GM12878 (cell line): ENCODE results near the gene FOXJ3. TPM values are rescaled to one million over a fixed set of nuclear protein-coding genes. Genes with fewer than 3 reads are reported as not detected.

ENCODE experiments used
- ATAC-seq: fragments of 200-7000 bp; cut with Tn5 transposase; 3 replicates; pipeline ENCODE4 v1.9.1; 2020; ENCODE audit warnings: mild to moderate bottlenecking, moderate library complexity
- BruUV-seq: library from RNA; stranded (reverse); fragments of 400-500 nt; replicated peaks from 2 replicates; lab custom pipeline; 2021; lab: Mats Ljungman, UMichigan
- CTCF ChIA-PET: fragments of 300-600 bp; sonication (Branson Sonifier 250); formaldehyde crosslinking; extraction: SDS; loops from one replicate; lab custom pipeline; 2021; ENCODE audit warnings: inconsistent platforms; lab: Yijun Ruan, JAX
- POLR2A ChIA-PET: fragments of 350-600 bp; formaldehyde crosslinking; extraction: SDS; loops from one replicate; lab custom pipeline; 2021; ENCODE audit warnings: inconsistent platforms; lab: Charles Lee
- RAD21 ChIA-PET: fragments of 300-600 bp; sonication (Branson Sonifier 250); formaldehyde crosslinking; loops from one replicate; lab custom pipeline; 2023; ENCODE audit warnings: antibody characterized with exemption; ENCODE audit not compliant: unreplicated experiment; lab: Charles Lee
- SMC1A ChIA-PET: fragments of 300-600 bp; sonication (Branson Sonifier 250); formaldehyde crosslinking; loops from one replicate; lab custom pipeline; 2023; ENCODE audit not compliant: unreplicated experiment, uncharacterized antibody; lab: Charles Lee
- DNase-seq: peaks from one replicate; pipeline ENCODE4 v3.0.0-alpha.2; 2011; ENCODE audit warnings: low read depth, low spot score
- FAIRE-seq: peaks from 3 replicates; lab custom pipeline; 2011; peaks lifted over from hg19 to GRCh38; lab: Jason Lieb, UNC
- H2AFZ ChIP-seq: 2 replicates; pipeline ENCODE4 v1.6.0; 2011; ENCODE audit warnings: low read depth, low read length, control low read depth; ENCODE audit not compliant: control insufficient read depth
- H3K27ac ChIP-seq: 2 replicates; pipeline ENCODE4 v1.5.1; 2011; ENCODE audit warnings: control low read depth; ENCODE audit not compliant: control insufficient read depth, insufficient read depth
- H3K27me3 ChIP-seq, 2 experiments: replicated peaks in 1 of 2; 2 replicates each; pipeline versions ENCODE4 v1.6.0 to v1.6.1; 2011; ENCODE audit warnings: low read length in 1 of 2; ENCODE audit not compliant: control insufficient read depth in 2 of 2, insufficient read depth in 2 of 2
- H3K36me3 ChIP-seq, 2 experiments: 2 replicates each; pipeline ENCODE4 v1.5.1; 2011; ENCODE audit warnings: low read length in 1 of 2; ENCODE audit not compliant: control insufficient read depth in 2 of 2, insufficient read depth in 2 of 2
- H3K4me1 ChIP-seq: 2 replicates; pipeline ENCODE4 v1.6.1; 2011; ENCODE audit warnings: mild to moderate bottlenecking, low read length, moderate library complexity, mixed read lengths; ENCODE audit not compliant: control insufficient read depth, insufficient read depth
- H3K4me2 ChIP-seq: 2 replicates; pipeline ENCODE4 v1.6.0; 2011; ENCODE audit warnings: control low read depth; ENCODE audit not compliant: control insufficient read depth, insufficient read depth
- H3K4me3 ChIP-seq: fragments of 200-600 bp; sonication (generic); 2 replicates; pipeline ENCODE4 v1.5.1; 2016
- H3K79me2 ChIP-seq: 2 replicates; pipeline ENCODE4 v1.6.0; 2011; ENCODE audit warnings: low read length; ENCODE audit not compliant: control insufficient read depth, insufficient read depth
- H3K9ac ChIP-seq: 2 replicates; pipeline ENCODE4 v1.8.0; 2011; ENCODE audit warnings: low read length, control low read depth, mixed read lengths; ENCODE audit not compliant: control insufficient read depth, insufficient read depth
- H3K9me3 ChIP-seq: replicated peaks from 3 replicates; pipeline ENCODE4 v1.5.1; 2011; ENCODE audit warnings: mild to moderate bottlenecking, low read length; ENCODE audit not compliant: control insufficient read depth, insufficient read depth
- H4K20me1 ChIP-seq: 2 replicates; pipeline ENCODE4 v1.6.0; 2011; ENCODE audit not compliant: control insufficient read depth, insufficient read depth
- BHLHE40 ChIP-seq, 2 experiments: fragments of 450-650 bp in 1 of 2; IDR thresholded peaks; 2 replicates each; pipeline ENCODE4 v1.6.1; 2011 to 2017; ENCODE audit warnings: low read depth in 2 of 2, borderline replicate concordance in 1 of 2, improper control_type of control experiment in 1 of 2, low read length in 1 of 2, mild to moderate bottlenecking in 1 of 2
- BRCA1 ChIP-seq: IDR thresholded peaks from 2 replicates; pipeline ENCODE4 v1.6.1; 2011; ENCODE audit warnings: low read depth, low read length, improper control_type of control experiment
- CREB1 ChIP-seq: IDR thresholded peaks from 2 replicates; pipeline ENCODE4 v1.6.1; 2012; ENCODE audit warnings: low read depth, mild to moderate bottlenecking, inconsistent platforms
- DPF2 ChIP-seq: fragments of 450-650 bp; IDR thresholded peaks from 2 replicates; pipeline ENCODE4 v1.6.1; 2017; ENCODE audit warnings: mild to moderate bottlenecking
- HDAC6 ChIP-seq: fragments of 200-600 bp; sonication (generic); IDR thresholded peaks from one replicate; pipeline ENCODE4 v1.8.0; 2017; ENCODE audit warnings: antibody characterized with exemption; ENCODE audit not compliant: unreplicated experiment
- NBN ChIP-seq: fragments of 450-650 bp; IDR thresholded peaks from 2 replicates; pipeline ENCODE4 v1.6.1; 2016
- POLR2A ChIP-seq: IDR thresholded peaks from 2 replicates; pipeline ENCODE4 v1.6.1; 2011; ENCODE audit warnings: low read depth, mild to moderate bottlenecking, low read length
- RCOR1 ChIP-seq: conservative IDR thresholded peaks from 2 replicates; pipeline ENCODE4 v1.6.1; 2012; ENCODE audit warnings: low read depth, low read length, improper control_type of control experiment
- TAF1 ChIP-seq: IDR thresholded peaks from 2 replicates; pipeline ENCODE4 v1.6.1; 2011; ENCODE audit warnings: mild to moderate bottlenecking, low read depth, low read length, borderline replicate concordance
- ZSCAN29 ChIP-seq: fragments of 450-650 bp; IDR thresholded peaks from 2 replicates; pipeline ENCODE4 v1.6.1; 2017; ENCODE audit warnings: mild to moderate bottlenecking, moderate library complexity
- WGBS: methylation state at CpG from one replicate; pipeline ENCODE4 v1.1.6; 2016; ENCODE audit warnings: low lambda C conversion rate; ENCODE audit not compliant: insufficient replicate concordance, insufficient coverage; ENCODE audit errors: missing lambda C conversion rate; 5-methylcytosine and 5-hydroxymethylcytosine counted together
- in situ Hi-C: fragments of 300-500 bp; cut with MboI; formaldehyde crosslinking; loops from 9 replicates; pipeline ENCODE4 v1.14.3; 2018; ENCODE audit warnings: mixed read lengths
- intact Hi-C: fragments of 100-400 bp; cut with micrococcal nuclease; formaldehyde crosslinking; loops from one replicate; pipeline ENCODE4 v1.14.2; 2022; ENCODE audit not compliant: unreplicated experiment
- polyA plus RNA-seq, 11 experiments: library from polyadenylated mRNA; depleted of rRNA in 4 of 11; unstranded in 6 of 11; stranded (reverse) in 5 of 11; fragments of >200 nt; fragmentation: Nextera tagmentation in 4 of 11; fragmentation: Illumina TruSeq in 1 of 11; extraction: Ambion mirVana in 4 of 11; extraction: Trizol in 1 of 11; gene quantifications; 1 replicate in 1 of 11; 2 replicates in 10 of 11; pipeline versions ENCODE4 v1.2.1 to v1.2.3, GENCODE V29; 2011 to 2016; ENCODE audit warnings: inconsistent platforms in 2 of 11, missing spikeins in 2 of 11, low read depth in 1 of 11
- total RNA-seq, 4 experiments: library from RNA; depleted of rRNA in 3 of 4; stranded (reverse); fragments of >200 nt in 3 of 4; fragmentation: Illumina TruSeq in 1 of 4; extraction: Trizol in 1 of 4; gene quantifications; 2 replicates each; pipeline versions ENCODE4 v1.2.1 to v1.2.3, GENCODE V29; 2013 to 2021
- TF ChIP-seq, protein P1 (sequence below): fragments of 450-650 bp; IDR thresholded peaks from 2 replicates; pipeline ENCODE4 v1.6.1; 2018; ENCODE audit warnings: borderline replicate concordance, mild to moderate bottlenecking; ENCODE audit not compliant: partially characterized antibody

Gene FOXJ3
- total and polyA plus RNA-seq, 10 of the 15 experiments (the other 5 are each of a cell fraction or from before 2014, with no cell fraction given), result 9.5 to 54.2 (median 24.7) TPM

DNA sequence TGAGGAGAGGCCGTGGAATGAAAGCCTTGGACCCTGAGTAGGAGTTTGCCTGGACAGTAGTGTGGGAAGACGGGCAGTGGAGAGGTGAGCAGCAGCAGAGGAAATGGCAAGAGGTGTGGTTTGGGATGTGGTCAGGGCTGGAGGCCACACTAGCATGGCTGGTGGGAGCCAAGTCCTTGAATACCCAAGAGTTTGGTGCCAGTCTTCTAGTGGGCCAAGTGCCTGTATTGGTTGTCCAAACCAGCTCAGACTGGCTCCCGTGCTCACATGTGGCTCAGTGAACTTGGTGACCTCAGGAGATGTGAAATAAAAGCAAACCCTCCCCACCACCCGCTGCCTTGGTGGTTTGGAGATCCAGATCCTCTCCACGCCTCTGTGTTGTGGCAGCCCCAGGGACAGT, 172.9 kb downstream of the FOXJ3 start:
- Histone ChIP-seq H3K27me3 (no peaks in the 10 kb centered on the region), H3K4me2 (no peak overlapping the region), H3K4me1 (no peaks in the 10 kb centered on the region), H3K9me3 (peaks cover 4% of the 10 kb centered on the region; the same call in 1 of the 3 replicates), H3K79me2 (no peaks in the 10 kb centered on the region), H3K27ac (no peak overlapping the region), H3K4me3 (no peak overlapping the region), H4K20me1 (no peaks in the 10 kb centered on the region), H3K36me3 (no peaks in the 10 kb centered on the region)
- ChIA-PET POLR2A (no interaction called here), SMC1A (interaction anchor here (1.1 kb wide), 1 partner anchor 9 kb away, joined by 3 read pairs; no protein-coding TSS in a partner anchor), RAD21 (no interaction called here)
- in situ Hi-C loops (no loop called here), intact Hi-C loops (no loop called here)
- no peak for ATAC-seq
- no TSS peak for BruUV-seq
- FAIRE-seq, result no peak
- TF ChIP-seq BHLHE40 (IDR thresholded peaks at IDR 0.05; ENCODE audit: borderline replicate concordance in 1 of 2, low read depth in 2 of 2, low read length in 1 of 2), result no peak
- no peak for TF ChIP-seq BRCA1
- TF ChIP-seq TAF1, result no peak
- TF ChIP-seq, protein P1, sequence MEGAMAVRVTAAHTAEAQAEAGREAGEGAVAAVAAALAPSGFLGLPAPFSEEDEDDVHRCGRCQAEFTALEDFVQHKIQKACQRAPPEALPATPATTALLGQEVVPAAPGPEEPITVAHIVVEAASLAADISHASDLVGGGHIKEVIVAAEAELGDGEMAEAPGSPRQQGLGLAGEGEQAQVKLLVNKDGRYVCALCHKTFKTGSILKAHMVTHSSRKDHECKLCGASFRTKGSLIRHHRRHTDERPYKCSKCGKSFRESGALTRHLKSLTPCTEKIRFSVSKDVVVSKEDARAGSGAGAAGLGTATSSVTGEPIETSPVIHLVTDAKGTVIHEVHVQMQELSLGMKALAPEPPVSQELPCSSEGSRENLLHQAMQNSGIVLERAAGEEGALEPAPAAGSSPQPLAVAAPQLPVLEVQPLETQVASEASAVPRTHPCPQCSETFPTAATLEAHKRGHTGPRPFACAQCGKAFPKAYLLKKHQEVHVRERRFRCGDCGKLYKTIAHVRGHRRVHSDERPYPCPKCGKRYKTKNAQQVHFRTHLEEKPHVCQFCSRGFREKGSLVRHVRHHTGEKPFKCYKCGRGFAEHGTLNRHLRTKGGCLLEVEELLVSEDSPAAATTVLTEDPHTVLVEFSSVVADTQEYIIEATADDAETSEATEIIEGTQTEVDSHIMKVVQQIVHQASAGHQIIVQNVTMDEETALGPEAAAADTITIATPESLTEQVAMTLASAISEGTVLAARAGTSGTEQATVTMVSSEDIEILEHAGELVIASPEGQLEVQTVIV, result no peak
- TF ChIP-seq RCOR1, result no peak
- no peak for TF ChIP-seq NBN
- no peak for TF ChIP-seq CREB1
- TF ChIP-seq POLR2A, result no peak
- TF ChIP-seq DPF2, result no peak
- no peak for TF ChIP-seq ZSCAN29
- no peak for TF ChIP-seq HDAC6
- TF ChIP-seq, all 136 proteins: peak for 0
- DNase-seq, result no peak
- CTCF ChIA-PET, result interaction anchor here (6.7 kb wide), 1 partner anchor 12 kb away, joined by 39 read pairs; no protein-coding TSS in a partner anchor
- Histone ChIP-seq H2AFZ (no peak overlapping the region), H3K9ac (no peak overlapping the region)
- 35% methylated on average over 5 of the region's 5 CpGs for WGBS
